ENCODE measurements around the gene KRTAP9-6.

DNA sequence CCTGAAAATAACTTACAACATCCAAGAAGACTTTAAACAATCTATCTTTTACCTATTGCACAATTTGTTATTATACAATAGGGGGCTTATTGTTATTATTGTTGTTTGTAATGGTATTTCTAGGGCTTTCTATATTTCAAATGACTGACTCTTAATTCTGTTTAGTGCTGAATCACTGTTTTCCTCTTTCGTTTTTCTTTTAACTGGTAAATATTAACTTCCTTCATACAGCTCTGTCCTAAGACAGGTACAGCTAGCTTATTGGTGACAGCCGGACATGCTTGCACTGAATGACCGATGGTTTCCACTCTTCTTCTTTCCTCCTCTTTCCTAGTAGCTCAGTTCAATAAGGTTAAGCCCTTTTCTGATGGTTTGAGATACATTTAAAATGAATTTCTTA is 21.9 kb downstream of the KRTAP9-6 start:
- TF ChIP-seq, protein P1, sequence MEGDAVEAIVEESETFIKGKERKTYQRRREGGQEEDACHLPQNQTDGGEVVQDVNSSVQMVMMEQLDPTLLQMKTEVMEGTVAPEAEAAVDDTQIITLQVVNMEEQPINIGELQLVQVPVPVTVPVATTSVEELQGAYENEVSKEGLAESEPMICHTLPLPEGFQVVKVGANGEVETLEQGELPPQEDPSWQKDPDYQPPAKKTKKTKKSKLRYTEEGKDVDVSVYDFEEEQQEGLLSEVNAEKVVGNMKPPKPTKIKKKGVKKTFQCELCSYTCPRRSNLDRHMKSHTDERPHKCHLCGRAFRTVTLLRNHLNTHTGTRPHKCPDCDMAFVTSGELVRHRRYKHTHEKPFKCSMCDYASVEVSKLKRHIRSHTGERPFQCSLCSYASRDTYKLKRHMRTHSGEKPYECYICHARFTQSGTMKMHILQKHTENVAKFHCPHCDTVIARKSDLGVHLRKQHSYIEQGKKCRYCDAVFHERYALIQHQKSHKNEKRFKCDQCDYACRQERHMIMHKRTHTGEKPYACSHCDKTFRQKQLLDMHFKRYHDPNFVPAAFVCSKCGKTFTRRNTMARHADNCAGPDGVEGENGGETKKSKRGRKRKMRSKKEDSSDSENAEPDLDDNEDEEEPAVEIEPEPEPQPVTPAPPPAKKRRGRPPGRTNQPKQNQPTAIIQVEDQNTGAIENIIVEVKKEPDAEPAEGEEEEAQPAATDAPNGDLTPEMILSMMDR (IDR thresholded peaks at IDR 0.05), result no peak
- no peak for TF ChIP-seq POLR2AphosphoS5 (IDR thresholded peaks at IDR 0.05)
- TF ChIP-seq POLR2A (IDR thresholded peaks at IDR 0.05), result no peak

Data from suprapubic skin (tissue), 4 donors.